ENCODE results near the gene NPHS1. TPM values are rescaled to one million over a fixed set of nuclear protein-coding genes. Genes with fewer than 3 reads are reported as not detected.

The NPHS1 gene
- polyA plus RNA-seq, 3 donors, result not detected

GRCh38 chr19:35879770-35880317 lies 27.5 kb upstream of the NPHS1 start:
- intact Hi-C loops (cut with micrococcal nuclease), result loop anchor here in 1 of 2 donors (10.0 kb wide), 1 partner anchor 105 kb away; the partner anchor contains the start of gene ARHGAP33

GRCh38 chr19:35879068-35879467 lies 26.8 kb upstream of the NPHS1 start:
- no peak for TF ChIP-seq CTCF (IDR thresholded peaks at IDR 0.05)
- H3K79me2 ChIP-seq (ENCODE audit: insufficient read depth, low read length), result no peaks in the 10 kb centered on the region
- H2AFZ ChIP-seq (ENCODE audit: insufficient read depth, low read depth, low read length, poor library complexity, severe bottlenecking), result no peak overlapping the region
- H3K27me3 Mint-ChIP-seq (ENCODE audit: low read depth in 3 of 3), result peaks cover 22 to 30% (median 26%) of the 10 kb centered on the region in 3 donors
- H4K20me1 ChIP-seq (ENCODE audit: insufficient read depth, low read length), result no peaks in the 10 kb centered on the region
- no peak overlapping the region for H3K9ac ChIP-seq (ENCODE audit: insufficient read depth, low read length, poor library complexity, severe bottlenecking)
- H3K27me3 ChIP-seq (ENCODE audit: control insufficient read depth in 2 of 2, insufficient read depth in 2 of 2, low read length in 2 of 2), result peaks cover 0 to 16% of the 10 kb centered on the region in 2 donors
- peaks cover 0 to 2% (median 0%) of the 10 kb centered on the region in 7 donors for H3K9me3 Mint-ChIP-seq
- no peak overlapping the region for H3K4me2 ChIP-seq (replicated peaks; ENCODE audit: extremely low read depth, low read length, poor library complexity, severe bottlenecking)
- no peaks in the 10 kb centered on the region for H3K9me3 ChIP-seq (replicated peaks in 1 of 2; ENCODE audit: control insufficient read depth in 1 of 2, insufficient read depth in 1 of 2, low read length in 2 of 2)
- H3K4me1 ChIP-seq (ENCODE audit: control insufficient read depth in 1 of 2, insufficient read depth in 2 of 2, low read length in 2 of 2), result peaks cover 0 to 5% of the 10 kb centered on the region in 2 donors
- peaks cover 0 to 1% of the 10 kb centered on the region in 2 donors for H3K36me3 Mint-ChIP-seq
- no peaks in the 10 kb centered on the region for H3K36me3 ChIP-seq (replicated peaks in 1 of 2; ENCODE audit: control insufficient read depth in 1 of 2, insufficient read depth in 2 of 2, low read length in 2 of 2)
- peak overlapping the region in 1 of 2 donors; percentile 62 for H3K4me3 Mint-ChIP-seq
- no peak overlapping the region for H3K27ac ChIP-seq (ENCODE audit: low read depth in 1 of 2, low read length in 2 of 2)
- 24% methylated on average over 10 of the region's 23 CpGs for WGBS (ENCODE audit: insufficient coverage)
- DNase-seq, result no peak
- intact Hi-C loops (cut with micrococcal nuclease), result loop anchor here in 1 of 2 donors (10.0 kb wide), 1 partner anchor 104 kb away; the partner anchor contains the start of gene ARHGAP33
- H3K4me1 Mint-ChIP-seq, result peaks cover 9% of the 10 kb centered on the region
- no peak overlapping the region for H3K4me3 ChIP-seq (replicated peaks in 1 of 3; ENCODE audit: low read depth in 2 of 3, low read length in 3 of 3)
- no peak overlapping the region for H3K27ac Mint-ChIP-seq

More at GRCh38 chr19:35879770-35880317, 27.5 kb upstream of the NPHS1 start:
- Histone ChIP-seq H4K20me1 (ENCODE audit: insufficient read depth, low read length) (no peaks in the 10 kb centered on the region), H3K9ac (ENCODE audit: insufficient read depth, low read length, poor library complexity, severe bottlenecking) (no peak overlapping the region), H3K79me2 (ENCODE audit: insufficient read depth, low read length) (no peaks in the 10 kb centered on the region), H3K4me2 (replicated peaks; ENCODE audit: extremely low read depth, low read length, poor library complexity, severe bottlenecking) (no peak overlapping the region), H3K4me1 (ENCODE audit: control insufficient read depth in 1 of 2, insufficient read depth in 2 of 2, low read length in 2 of 2) (peaks cover 0 to 5% of the 10 kb centered on the region in 2 donors), H3K4me3 (replicated peaks in 1 of 3; ENCODE audit: low read depth in 2 of 3, low read length in 3 of 3) (no peak overlapping the region), H3K27ac (ENCODE audit: low read depth in 1 of 2, low read length in 2 of 2) (no peak overlapping the region), H3K27me3 (ENCODE audit: control insufficient read depth in 2 of 2, insufficient read depth in 2 of 2, low read length in 2 of 2) (peaks cover 0 to 16% of the 10 kb centered on the region in 2 donors), H3K36me3 (replicated peaks in 1 of 2; ENCODE audit: control insufficient read depth in 1 of 2, insufficient read depth in 2 of 2, low read length in 2 of 2) (no peaks in the 10 kb centered on the region), H3K9me3 (replicated peaks in 1 of 2; ENCODE audit: control insufficient read depth in 1 of 2, insufficient read depth in 1 of 2, low read length in 2 of 2) (no peaks in the 10 kb centered on the region), H2AFZ (ENCODE audit: insufficient read depth, low read depth, low read length, poor library complexity, severe bottlenecking) (no peak overlapping the region)
- Mint-ChIP-seq H3K4me3 (peak overlapping the region in 1 of 2 donors; percentile 62), H3K27ac (peak overlapping the region in 4 of 7 donors; percentile 5 to 42 (median 19)), H3K27me3 (ENCODE audit: low read depth in 3 of 3) (peaks cover 20 to 30% (median 26%) of the 10 kb centered on the region in 3 donors), H3K9me3 (peaks cover 0 to 2% (median 0%) of the 10 kb centered on the region in 7 donors), H3K4me1 (peaks cover 9% of the 10 kb centered on the region), H3K36me3 (peaks cover 0 to 1% of the 10 kb centered on the region in 2 donors)
- no peak for TF ChIP-seq CTCF (IDR thresholded peaks at IDR 0.05)
- peak; percentile 80 to 89 (median 87) for DNase-seq
- 2% methylated on average over 25 of the region's 28 CpGs for WGBS (ENCODE audit: insufficient coverage)
